ENCODE results near the gene HCLS1.

HCLS1 gene

GRCh38 chr3:121660356-121661171, at the start of gene HCLS1:
Gene HCLS1 (minus strand): TSS chr3:121660903. CDS start chr3:121658347, 2,556 bp downstream.
- peak; percentile 33 for DNase-seq (ENCODE audit: low read depth)
- no peak for TF ChIP-seq CTCF (IDR thresholded peaks at IDR 0.05; ENCODE audit: low read length, missing control alignments)
- H3K4me3 ChIP-seq (replicated peaks; ENCODE audit: low read depth, low read length) = no peak within 1 kb of the TSS

DNA sequence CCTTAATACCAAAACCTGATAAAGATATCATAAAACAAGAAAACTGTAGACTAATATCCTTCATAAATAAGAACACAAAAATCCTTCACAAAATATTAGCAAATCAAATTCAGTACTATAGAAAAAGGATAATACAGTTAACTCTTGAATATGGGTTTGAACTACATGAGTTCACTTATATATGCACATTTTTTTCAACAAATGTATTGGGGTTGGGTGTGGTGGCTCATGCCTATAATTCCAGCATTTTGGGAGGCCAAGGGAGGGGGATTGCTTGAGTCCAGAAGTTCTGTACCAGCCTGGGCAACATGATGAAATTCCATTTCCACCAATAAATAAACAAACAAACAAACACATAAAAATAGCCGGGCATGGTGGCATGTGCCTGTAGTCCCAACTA, 49.6 kb upstream of the HCLS1 start:
- no peak for TF ChIP-seq CTCF (IDR thresholded peaks at IDR 0.05; ENCODE audit: low read length, missing control alignments)
- no peak for DNase-seq (ENCODE audit: low read depth)
- H3K4me3 ChIP-seq (replicated peaks; ENCODE audit: low read depth, low read length) = no peak overlapping the region

DNA sequence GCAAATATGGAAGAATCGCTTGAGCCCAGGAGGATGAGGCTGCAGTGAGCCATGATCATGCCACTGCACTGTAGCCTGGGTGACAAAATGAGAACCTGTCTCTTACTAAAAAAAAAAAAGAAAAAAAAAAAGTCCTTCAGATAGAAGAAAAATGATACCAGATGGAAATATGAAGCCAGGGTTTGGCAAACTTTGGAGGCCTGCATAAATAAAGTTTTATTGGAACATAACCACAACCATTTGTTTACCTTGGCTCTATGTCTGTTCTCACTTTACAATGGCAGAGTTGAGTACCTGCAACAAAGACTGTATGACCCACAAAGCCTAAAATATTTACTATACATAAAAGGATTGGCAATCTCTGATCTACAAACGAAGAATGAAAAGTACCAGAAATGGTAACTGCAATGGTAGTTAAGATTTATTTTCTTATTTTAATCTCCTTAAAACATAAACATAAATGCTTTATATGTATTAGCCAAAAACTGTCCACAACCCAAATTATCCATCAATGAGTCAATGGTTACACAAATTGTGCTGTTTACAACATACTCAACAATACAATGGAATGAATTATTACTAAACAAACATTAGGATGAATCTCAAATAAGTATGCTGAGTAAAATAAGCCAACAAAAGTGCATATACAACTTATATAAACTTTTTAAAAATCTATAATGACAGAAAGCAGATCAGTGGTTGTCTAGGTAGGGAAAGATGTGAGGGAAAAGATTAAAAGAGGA, 47.0 kb upstream of the HCLS1 start:
- no peak for TF ChIP-seq CTCF (IDR thresholded peaks at IDR 0.05; ENCODE audit: low read length, missing control alignments)
- no peak for DNase-seq (ENCODE audit: low read depth)
- no peak overlapping the region for H3K4me3 ChIP-seq (replicated peaks; ENCODE audit: low read depth, low read length)

DNA sequence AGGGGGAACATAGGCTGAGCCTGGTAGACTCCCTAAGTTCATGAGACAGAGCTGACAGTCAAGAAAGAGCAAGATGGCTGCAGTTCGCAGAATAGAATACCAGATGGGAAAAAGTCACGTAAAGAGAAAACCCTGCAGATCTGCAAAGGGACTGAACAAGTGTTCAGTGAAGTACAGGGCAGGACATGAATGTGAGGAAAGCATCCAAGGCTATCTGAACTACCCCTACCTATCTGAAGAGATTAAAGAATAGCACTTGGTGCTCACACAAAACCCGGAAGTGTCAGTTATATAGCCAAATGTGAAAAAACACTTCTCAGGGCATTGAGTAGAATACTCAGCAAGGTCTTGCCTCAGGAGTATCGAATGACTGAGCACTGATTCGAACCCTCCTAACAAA, 44.8 kb upstream of the HCLS1 start:
- DNase-seq (ENCODE audit: low read depth) = no peak
- no peak for TF ChIP-seq CTCF (IDR thresholded peaks at IDR 0.05; ENCODE audit: low read length, missing control alignments)
- H3K4me3 ChIP-seq (replicated peaks; ENCODE audit: low read depth, low read length) = no peak overlapping the region

GRCh38 chr3:121703973-121704372, 43.3 kb upstream of the HCLS1 start:
- DNase-seq (ENCODE audit: low read depth) = no peak
- no peak for TF ChIP-seq CTCF (IDR thresholded peaks at IDR 0.05; ENCODE audit: low read length, missing control alignments)
- H3K4me3 ChIP-seq (replicated peaks; ENCODE audit: low read depth, low read length) = no peak overlapping the region

GRCh38 chr3:121698901-121699300, 38.2 kb upstream of the HCLS1 start:
- TF ChIP-seq CTCF (IDR thresholded peaks at IDR 0.05; ENCODE audit: low read length, missing control alignments) = no peak
- peak; percentile 17 for DNase-seq (ENCODE audit: low read depth)
- no peak overlapping the region for H3K4me3 ChIP-seq (replicated peaks; ENCODE audit: low read depth, low read length)
